IMR-90 (cell line): Measurements from ENCODE around the gene IDH3G. TPM values are rescaled to one million over a fixed set of nuclear protein-coding genes. Genes with fewer than 3 reads are reported as not detected.

Experiments
- ATAC-seq: fragments of 200-7000 bp; cut with Tn5 transposase; 2 replicates; pipeline ENCODE4 v1.9.1; 2020; ENCODE audit warnings: low read depth, mild to moderate bottlenecking, moderate library complexity
- BruUV-seq: library from RNA; stranded (reverse); fragments of 400-500 nt; replicated peaks from 2 replicates; lab custom pipeline; 2021; lab: Mats Ljungman, UMichigan
- CTCF ChIA-PET: fragments of 300-600 bp; formaldehyde crosslinking; extraction: SDS; loops from one replicate; lab custom pipeline; 2021; ENCODE audit warnings: antibody characterized with exemption; lab: Yijun Ruan, JAX
- POLR2A ChIA-PET: fragments of 300-600 bp; sonication (Branson Sonifier 250); formaldehyde crosslinking; loops from one replicate; lab custom pipeline; 2022; ENCODE audit warnings: antibody characterized with exemption; ENCODE audit not compliant: unreplicated experiment; lab: Charles Lee
- DNase-seq: peaks from one replicate; pipeline ENCODE4 v3.0.0; 2013
- H2AFZ ChIP-seq: replicated peaks from 2 replicates; pipeline ENCODE3; 2013; ENCODE audit warnings: low read length, mild to moderate bottlenecking; ENCODE audit not compliant: poor library complexity
- H2AK5ac ChIP-seq: 2 replicates; pipeline ENCODE4 v1.6.1; 2013; ENCODE audit warnings: low read depth, low read length, inconsistent platforms
- H2AK9ac ChIP-seq: replicated peaks from 2 replicates; pipeline ENCODE3; 2013; ENCODE audit warnings: mild to moderate bottlenecking, low read depth, low read length, moderate library complexity; ENCODE audit not compliant: poor library complexity
- H2BK120ac ChIP-seq: 2 replicates; pipeline ENCODE4 v1.6.1; 2013; ENCODE audit warnings: low read depth, low read length, inconsistent platforms
- H2BK15ac ChIP-seq: 3 replicates; pipeline ENCODE4 v1.6.1; 2013; ENCODE audit warnings: low read depth, low read length, inconsistent platforms
- H2BK20ac ChIP-seq: 2 replicates; pipeline ENCODE4 v1.6.1; 2013; ENCODE audit warnings: low read depth, mild to moderate bottlenecking, inconsistent platforms, low read length, moderate library complexity
- H2BK5ac ChIP-seq: 2 replicates; pipeline ENCODE4 v1.6.1; 2013; ENCODE audit warnings: mild to moderate bottlenecking, low read depth, low read length, inconsistent platforms; ENCODE audit not compliant: poor library complexity, severe bottlenecking
- H3K14ac ChIP-seq: replicated peaks from 2 replicates; pipeline ENCODE4 v1.6.1; 2013; ENCODE audit warnings: low read depth, low read length, inconsistent platforms
- H3K18ac ChIP-seq: 2 replicates; pipeline ENCODE4 v1.6.1; 2013; ENCODE audit warnings: low read depth, low read length, control low read depth
- H3K23ac ChIP-seq: 2 replicates; pipeline ENCODE4 v1.6.1; 2013; ENCODE audit warnings: low read depth, low read length, inconsistent platforms
- H3K27ac ChIP-seq: 2 replicates; pipeline ENCODE4 v1.5.1; 2013; ENCODE audit warnings: mild to moderate bottlenecking, control low read depth, low read length; ENCODE audit not compliant: insufficient read depth
- H3K27me3 ChIP-seq: 2 replicates; pipeline ENCODE4 v1.6.1; 2013; ENCODE audit warnings: low read length; ENCODE audit not compliant: control insufficient read depth, insufficient read depth
- H3K36me3 ChIP-seq: 2 replicates; pipeline ENCODE4 v1.6.1; 2013; ENCODE audit warnings: low read length, mixed read lengths; ENCODE audit not compliant: control insufficient read depth, insufficient read depth
- H3K4ac ChIP-seq: 2 replicates; pipeline ENCODE4 v1.6.1; 2013; ENCODE audit warnings: low read depth, low read length, inconsistent platforms
- H3K4me1 ChIP-seq: 2 replicates; pipeline ENCODE4 v1.6.1; 2013; ENCODE audit warnings: low read length, mixed read lengths; ENCODE audit not compliant: control insufficient read depth, insufficient read depth
- H3K4me2 ChIP-seq: 2 replicates; pipeline ENCODE4 v1.6.1; 2013; ENCODE audit warnings: low read depth, mild to moderate bottlenecking, control low read depth, low read length, moderate library complexity
- H3K4me3 ChIP-seq: 2 replicates; pipeline ENCODE4 v1.5.1; 2013; ENCODE audit warnings: low read depth, mild to moderate bottlenecking, control low read depth, low read length, moderate library complexity; ENCODE audit not compliant: insufficient read depth
- H3K56ac ChIP-seq: 2 replicates; pipeline ENCODE4 v1.6.1; 2013; ENCODE audit warnings: low read length, inconsistent platforms; ENCODE audit not compliant: insufficient read depth; ENCODE audit errors: extremely low read depth
- H3K79me1 ChIP-seq, 2 experiments: 2 replicates each; pipeline ENCODE4 v1.6.1; 2013; ENCODE audit warnings: low read length in 2 of 2, inconsistent platforms in 1 of 2, low read depth in 1 of 2
- H3K9ac ChIP-seq: 2 replicates; pipeline ENCODE4 v1.6.1; 2013; ENCODE audit warnings: low read depth, low read length, control low read depth
- H3K9me1 ChIP-seq: 2 replicates; pipeline ENCODE4 v1.6.1; 2013; ENCODE audit warnings: low read length, inconsistent platforms; ENCODE audit not compliant: insufficient read depth
- H3K9me3 ChIP-seq: 2 replicates; pipeline ENCODE4 v1.6.1; 2013; ENCODE audit warnings: low read length; ENCODE audit not compliant: control insufficient read depth, insufficient read depth
- H4K20me1 ChIP-seq: 2 replicates; pipeline ENCODE4 v1.6.1; 2013; ENCODE audit warnings: low read length, inconsistent platforms; ENCODE audit not compliant: insufficient read depth
- H4K5ac ChIP-seq: 2 replicates; pipeline ENCODE4 v1.6.1; 2013; ENCODE audit warnings: mild to moderate bottlenecking, low read depth, low read length, control low read depth
- H4K8ac ChIP-seq, 2 experiments: 2 replicates each; pipeline ENCODE4 v1.6.1; 2013; ENCODE audit warnings: low read depth in 2 of 2, low read length in 2 of 2, control low read depth in 1 of 2, inconsistent platforms in 1 of 2
- H4K91ac ChIP-seq: 2 replicates; pipeline ENCODE4 v1.6.1; 2013; ENCODE audit warnings: low read depth, low read length, inconsistent platforms; ENCODE audit not compliant: insufficient read depth
- FOS ChIP-seq: fragments of 150-350 bp; IDR thresholded peaks from 2 replicates; pipeline ENCODE4 v1.6.1; 2016; ENCODE audit warnings: low read depth, low read length
- MAZ ChIP-seq: IDR thresholded peaks from 2 replicates; pipeline ENCODE4 v1.6.1; 2012; ENCODE audit warnings: low read depth, mild to moderate bottlenecking, low read length, improper control_type of control experiment, moderate library complexity, borderline replicate concordance
- MXI1 ChIP-seq: IDR thresholded peaks from 2 replicates; pipeline ENCODE4 v1.6.1; 2012; ENCODE audit warnings: low read depth, mild to moderate bottlenecking, low read length, moderate library complexity, borderline replicate concordance
- RFX5 ChIP-seq: IDR thresholded peaks from 2 replicates; pipeline ENCODE4 v1.8.0; 2012; ENCODE audit warnings: low read depth, mild to moderate bottlenecking, low read length, moderate library complexity
- SMC3 ChIP-seq: fragments of 150-350 bp; IDR thresholded peaks from 2 replicates; pipeline ENCODE4 v1.6.1; 2016; ENCODE audit warnings: low read depth, mild to moderate bottlenecking, antibody characterized with exemption, low read length, moderate library complexity
- WGBS, 2 experiments: methylation state at CpG; one replicate each; pipeline versions ENCODE4 v1.1.5 to v1.1.7; 2013; ENCODE audit warnings: missing lambda C conversion rate in 2 of 2; ENCODE audit not compliant: insufficient read length in 1 of 2; ENCODE audit errors: extremely low coverage in 2 of 2; 5-methylcytosine and 5-hydroxymethylcytosine counted together
- dilution Hi-C: fragments of 300-500 bp; cut with HindIII; formaldehyde crosslinking; loops from one replicate; pipeline ENCODE4 v1.14.3; 2018; ENCODE audit warnings: low sequenced_read_pairs; ENCODE audit not compliant: unreplicated experiment
- in situ Hi-C: fragments of 300-500 bp; cut with MboI; formaldehyde crosslinking; loops from 3 replicates; pipeline ENCODE4 v1.14.3; 2019; ENCODE audit warnings: low sequenced_read_pairs, inconsistent platforms, mixed read lengths
- intact Hi-C: fragments of 100-400 bp; cut with micrococcal nuclease; formaldehyde crosslinking; loops from 2 replicates; pipeline ENCODE4 v1.10.0; 2022
- polyA plus RNA-seq, 3 experiments: library from polyadenylated mRNA; depleted of rRNA; stranded (reverse); fragments of >200 nt; gene quantifications; 2 replicates each; pipeline ENCODE4 v1.2.3, GENCODE V29; 2012; ENCODE audit warnings: low replicate concordance in 1 of 3
- total RNA-seq: library from RNA; depleted of rRNA; stranded (reverse); fragments of >200 nt; gene quantifications from 2 replicates; pipeline ENCODE4 v1.2.3, GENCODE V29; 2012
- TF ChIP-seq, protein P1 (sequence below): fragments of 150-350 bp; IDR thresholded peaks from 2 replicates; pipeline ENCODE4 v1.6.1; 2017; ENCODE audit warnings: mild to moderate bottlenecking, antibody characterized with exemption, low read length, low read depth
- TF ChIP-seq, protein P2 (sequence below): conservative IDR thresholded peaks from 2 replicates; pipeline ENCODE4 v1.5.1; 2012; ENCODE audit warnings: mild to moderate bottlenecking, low read depth, low read length, improper control_type of control experiment

The IDH3G gene
- total and polyA plus RNA-seq, 2 of the 4 experiments (the other 2 are of a cell fraction) = 79.4 to 85.7 TPM

DNA sequence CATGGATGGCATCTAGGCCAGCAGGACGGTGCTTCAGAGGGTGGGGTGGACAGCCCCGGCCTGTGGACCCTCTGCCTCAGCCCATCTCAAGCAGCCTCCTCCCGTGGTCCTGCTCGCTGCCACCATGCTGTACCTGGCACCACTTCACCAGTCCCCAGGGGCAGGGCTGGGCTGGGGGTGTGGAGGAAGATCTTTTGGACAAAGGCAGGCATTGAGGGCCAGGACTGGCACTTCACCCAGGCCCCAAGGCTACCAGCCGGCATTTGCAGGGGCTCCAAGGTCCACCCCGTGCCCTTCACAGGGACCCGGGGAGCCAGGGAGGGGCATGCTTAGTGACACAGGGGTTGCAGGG, 29.4 kb downstream of the IDH3G start:
- H3K4me2 ChIP-seq = peak overlapping the region; percentile 66; the same call in 1 of the 2 replicates
- intact Hi-C loops (loop anchor here (1.0 kb wide), 2 partner anchors 183 to 189 kb away; no protein-coding TSS in a partner anchor), in situ Hi-C loops (loop anchor here (10.0 kb wide), 1 partner anchor 200 kb away; no protein-coding TSS in a partner anchor), dilution Hi-C loops (no loop called here)
- peak overlapping the region; percentile 69; the same call in 1 of the 2 replicates for H3K4ac ChIP-seq
- peaks cover 17% of the 10 kb centered on the region for H3K4me1 ChIP-seq
- peak overlapping the region; percentile 72 for H3K9ac ChIP-seq
- no peak overlapping the region for H3K18ac ChIP-seq
- H3K27ac ChIP-seq = peak overlapping the region; percentile 94
- H2AK5ac ChIP-seq = peak overlapping the region; percentile 88
- ATAC-seq = no peak
- no CpG with 5 or more reads among the region's 7 CpGs for WGBS, 2 experiments
- H4K91ac ChIP-seq = peak overlapping the region; percentile 91; the same call in 1 of the 2 replicates
- H2AFZ ChIP-seq = peak overlapping the region; percentile 63
- no peaks in the 10 kb centered on the region; the same call in 1 of the 2 replicates for H4K20me1 ChIP-seq
- no peak overlapping the region for H3K4me3 ChIP-seq
- no peaks in the 10 kb centered on the region; the same call in 1 of the 2 replicates for H3K9me3 ChIP-seq
- BruUV-seq = no TSS peak
- H3K23ac ChIP-seq = no peak overlapping the region
- TF ChIP-seq FOS (no peak), MXI1 (no peak), RFX5 (no peak), MAZ (no peak), SMC3 (no peak)
- TF ChIP-seq, protein P1, sequence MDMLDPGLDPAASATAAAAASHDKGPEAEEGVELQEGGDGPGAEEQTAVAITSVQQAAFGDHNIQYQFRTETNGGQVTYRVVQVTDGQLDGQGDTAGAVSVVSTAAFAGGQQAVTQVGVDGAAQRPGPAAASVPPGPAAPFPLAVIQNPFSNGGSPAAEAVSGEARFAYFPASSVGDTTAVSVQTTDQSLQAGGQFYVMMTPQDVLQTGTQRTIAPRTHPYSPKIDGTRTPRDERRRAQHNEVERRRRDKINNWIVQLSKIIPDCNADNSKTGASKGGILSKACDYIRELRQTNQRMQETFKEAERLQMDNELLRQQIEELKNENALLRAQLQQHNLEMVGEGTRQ = no peak
- TF ChIP-seq, protein P2, sequence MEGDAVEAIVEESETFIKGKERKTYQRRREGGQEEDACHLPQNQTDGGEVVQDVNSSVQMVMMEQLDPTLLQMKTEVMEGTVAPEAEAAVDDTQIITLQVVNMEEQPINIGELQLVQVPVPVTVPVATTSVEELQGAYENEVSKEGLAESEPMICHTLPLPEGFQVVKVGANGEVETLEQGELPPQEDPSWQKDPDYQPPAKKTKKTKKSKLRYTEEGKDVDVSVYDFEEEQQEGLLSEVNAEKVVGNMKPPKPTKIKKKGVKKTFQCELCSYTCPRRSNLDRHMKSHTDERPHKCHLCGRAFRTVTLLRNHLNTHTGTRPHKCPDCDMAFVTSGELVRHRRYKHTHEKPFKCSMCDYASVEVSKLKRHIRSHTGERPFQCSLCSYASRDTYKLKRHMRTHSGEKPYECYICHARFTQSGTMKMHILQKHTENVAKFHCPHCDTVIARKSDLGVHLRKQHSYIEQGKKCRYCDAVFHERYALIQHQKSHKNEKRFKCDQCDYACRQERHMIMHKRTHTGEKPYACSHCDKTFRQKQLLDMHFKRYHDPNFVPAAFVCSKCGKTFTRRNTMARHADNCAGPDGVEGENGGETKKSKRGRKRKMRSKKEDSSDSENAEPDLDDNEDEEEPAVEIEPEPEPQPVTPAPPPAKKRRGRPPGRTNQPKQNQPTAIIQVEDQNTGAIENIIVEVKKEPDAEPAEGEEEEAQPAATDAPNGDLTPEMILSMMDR = no peak
- H2BK5ac ChIP-seq = peak overlapping the region; percentile 46
- H2BK120ac ChIP-seq = no peak overlapping the region
- POLR2A ChIA-PET = no interaction called here
- H2BK20ac ChIP-seq = no peak overlapping the region
- CTCF ChIA-PET = no interaction called here
- peak overlapping the region; percentile 94 for H2AK9ac ChIP-seq
- 0 out of 4 replicates have a peak overlapping the region, but pooled peaks of 1 of the 2 experiments have one; percentile 45 for H4K8ac ChIP-seq
- H2BK15ac ChIP-seq = no peak overlapping the region
- no peak overlapping the region; the same call in 1 of the 2 replicates for H3K14ac ChIP-seq
- peaks cover 0 to 17% of the 10 kb centered on the region in 2 experiments; a peak in 2 of 4 replicates for H3K79me1 ChIP-seq
- no peaks in the 10 kb centered on the region for H3K27me3 ChIP-seq
- H3K36me3 ChIP-seq = no peaks in the 10 kb centered on the region; the same call in 1 of the 2 replicates
- H3K9me1 ChIP-seq = no peaks in the 10 kb centered on the region
- no peak overlapping the region for H3K56ac ChIP-seq
- DNase-seq = no peak
- H4K5ac ChIP-seq = no peak overlapping the region
